GM19324 (cell line): ENCODE measurements around the gene KCTD13.
"Not testable (repeated sequence)": the region's sequence is repeated elsewhere in the genome, so short reads cannot be mapped to it uniquely, and the experiment has no call there.

Experiments used
- ATAC-seq: cut with Tn5 transposase; IDR thresholded peaks from one replicate; pipeline ENCODE4 v1.9.1; 2021; ENCODE audit warnings: mild to moderate bottlenecking, moderate library complexity; ENCODE audit not compliant: unreplicated experiment, low FRiP score

KCTD13 gene

DNA sequence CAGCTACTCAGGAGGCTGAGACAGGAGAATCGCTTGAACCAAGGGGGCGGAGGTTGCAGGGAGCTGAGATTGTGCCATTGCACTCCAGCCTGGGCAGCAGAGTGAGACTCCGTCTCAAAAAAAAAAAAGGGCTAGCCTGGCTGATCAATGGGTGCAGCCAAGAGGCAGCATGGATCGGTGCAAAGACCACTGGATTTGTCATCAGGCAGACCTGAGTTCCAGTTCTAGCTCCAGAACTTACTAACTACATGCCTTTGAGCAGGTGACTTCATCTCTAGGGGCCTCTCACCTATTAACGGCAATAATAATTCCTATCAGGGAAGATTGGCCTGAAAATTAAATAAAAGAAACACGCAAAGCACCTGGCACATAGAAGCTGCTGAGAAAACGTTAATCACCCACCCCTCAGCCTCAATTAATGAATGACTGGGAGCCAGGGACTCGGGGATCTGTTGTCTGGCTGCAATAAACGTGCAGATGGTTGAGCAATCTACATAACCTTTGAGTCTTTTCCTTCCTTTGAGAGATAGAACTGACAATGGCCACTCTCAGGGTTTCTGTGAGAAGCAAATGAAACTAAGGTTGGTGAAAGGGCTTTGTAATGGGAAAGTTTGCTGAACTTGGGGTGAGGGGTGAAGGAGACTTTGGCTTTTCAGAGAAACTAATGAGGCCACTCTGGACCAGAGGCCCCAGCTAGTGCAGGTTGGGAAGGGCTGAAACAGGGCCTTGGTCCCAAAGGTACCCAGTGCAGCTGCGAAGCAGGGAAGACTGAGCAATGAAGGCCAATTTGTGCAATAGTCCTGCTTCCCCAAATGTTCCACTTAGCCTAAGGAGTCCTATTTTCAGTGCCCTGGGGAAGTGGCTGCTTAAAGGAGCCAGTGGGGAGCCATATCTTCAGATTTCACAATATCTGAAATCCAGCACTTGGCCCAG is 34.2 kb downstream of the KCTD13 start:
- ATAC-seq = no peak

DNA sequence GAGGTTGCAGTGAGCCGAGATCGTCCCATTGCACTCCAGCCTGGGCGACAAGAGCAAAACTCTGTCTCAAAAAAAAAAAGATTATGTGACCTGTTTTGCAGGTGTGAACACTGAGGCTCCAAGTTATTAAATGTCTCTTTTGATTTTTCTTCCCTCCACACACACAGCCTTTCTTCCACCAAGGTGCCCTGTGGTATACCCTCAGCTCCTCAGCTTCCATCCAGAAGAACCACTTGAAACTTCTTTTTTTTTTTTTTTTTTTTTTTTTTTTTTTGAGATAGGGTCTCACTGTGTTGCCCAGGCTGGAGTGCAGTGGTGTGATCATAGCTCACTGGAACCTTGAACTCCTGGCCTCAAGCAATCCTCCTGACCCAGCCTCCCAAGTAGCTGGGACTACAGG is 36.7 kb downstream of the KCTD13 start:
- ATAC-seq = not testable (repeated sequence)

DNA sequence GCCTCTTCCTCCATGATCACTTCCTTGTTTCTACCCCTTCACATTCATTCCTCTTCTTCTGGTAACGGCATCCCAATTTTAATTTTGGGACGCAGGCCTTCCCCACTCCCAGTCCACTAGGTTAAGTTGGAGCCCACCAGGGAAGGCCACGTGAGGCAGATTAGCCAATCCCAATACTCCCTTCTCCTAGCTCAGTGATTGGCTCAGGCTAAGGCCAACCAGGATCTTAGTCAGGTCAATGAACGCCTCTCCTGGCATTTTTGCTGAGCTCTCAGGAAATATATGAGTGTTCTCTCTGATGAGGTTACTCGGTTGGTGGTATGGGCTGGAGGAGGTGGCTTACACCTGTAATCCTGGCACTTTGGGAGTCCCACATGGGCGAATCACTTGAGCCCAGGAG is 42.0 kb downstream of the KCTD13 start:
- ATAC-seq = no peak

DNA sequence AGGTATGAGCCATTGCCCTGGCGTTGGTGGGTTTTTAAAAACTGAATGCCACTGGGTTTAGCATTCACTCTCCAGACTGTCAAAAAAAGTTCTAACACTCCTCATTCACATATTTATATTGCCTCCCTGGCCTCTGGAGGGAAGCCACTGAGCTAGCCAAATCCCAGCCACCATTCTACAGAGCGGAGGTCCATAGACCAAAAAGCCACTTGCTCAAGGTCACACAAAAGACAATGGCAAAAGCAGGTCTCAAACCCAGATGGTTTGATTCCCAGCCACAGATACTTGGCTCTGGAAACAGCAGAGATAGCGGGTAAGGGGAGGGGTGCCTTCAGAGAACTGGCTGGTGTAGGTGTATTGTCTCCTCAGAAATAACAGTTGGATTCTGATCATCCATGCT is 45.0 kb downstream of the KCTD13 start:
- no peak for ATAC-seq

DNA sequence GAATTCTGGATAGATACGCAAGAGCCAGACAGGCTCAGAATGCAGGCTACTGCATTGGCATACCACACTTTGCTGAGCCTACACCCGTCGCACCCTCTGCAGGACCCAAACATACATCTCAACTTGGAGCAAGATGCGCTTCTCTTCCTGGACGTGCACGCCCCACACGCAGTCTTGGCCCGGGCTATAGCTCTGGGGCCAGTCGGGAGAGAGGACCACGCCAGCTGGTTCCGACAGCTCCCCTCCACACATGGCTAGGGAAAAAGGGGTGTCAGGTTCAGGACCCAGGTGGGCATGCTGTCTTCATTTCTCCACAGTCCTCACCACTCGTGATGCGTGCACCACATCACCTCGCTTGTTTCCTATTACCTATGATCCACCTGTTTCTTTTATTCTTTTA is 47.9 kb downstream of the KCTD13 start:
- no peak for ATAC-seq

DNA sequence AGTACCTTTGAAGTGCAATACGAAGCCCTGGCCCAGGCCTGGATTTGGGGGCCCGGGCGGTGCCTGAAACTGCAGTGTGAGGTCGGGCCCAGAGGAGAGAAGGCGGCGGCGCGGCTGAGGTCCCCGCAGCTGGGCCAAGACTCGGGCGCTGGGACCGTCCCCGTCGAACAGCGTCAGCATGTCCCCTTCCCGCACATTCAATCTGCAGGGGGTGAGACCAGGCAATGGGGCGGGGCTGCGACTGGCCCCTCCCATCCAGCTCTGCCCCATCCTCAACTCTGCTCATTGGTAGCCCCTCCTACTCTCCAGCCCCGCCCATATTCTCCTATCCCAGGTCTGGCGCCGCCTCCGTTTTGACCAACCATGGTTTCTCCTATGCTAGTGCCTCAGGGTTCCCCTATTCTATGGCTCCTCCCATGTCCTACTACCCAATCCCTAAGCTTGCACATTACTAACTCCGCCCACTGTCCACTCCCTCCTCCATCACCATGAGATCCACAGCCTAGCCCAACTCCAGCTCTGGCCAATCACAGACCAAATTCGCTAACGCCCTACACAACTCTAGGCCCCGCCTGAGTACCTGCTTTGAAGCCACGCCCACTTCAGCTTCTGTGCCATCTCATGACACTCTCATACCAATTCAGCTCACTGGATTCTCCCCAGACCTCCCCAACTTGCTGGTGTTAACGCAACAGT is 48.6 kb downstream of the KCTD13 start:
- ATAC-seq = no peak

DNA sequence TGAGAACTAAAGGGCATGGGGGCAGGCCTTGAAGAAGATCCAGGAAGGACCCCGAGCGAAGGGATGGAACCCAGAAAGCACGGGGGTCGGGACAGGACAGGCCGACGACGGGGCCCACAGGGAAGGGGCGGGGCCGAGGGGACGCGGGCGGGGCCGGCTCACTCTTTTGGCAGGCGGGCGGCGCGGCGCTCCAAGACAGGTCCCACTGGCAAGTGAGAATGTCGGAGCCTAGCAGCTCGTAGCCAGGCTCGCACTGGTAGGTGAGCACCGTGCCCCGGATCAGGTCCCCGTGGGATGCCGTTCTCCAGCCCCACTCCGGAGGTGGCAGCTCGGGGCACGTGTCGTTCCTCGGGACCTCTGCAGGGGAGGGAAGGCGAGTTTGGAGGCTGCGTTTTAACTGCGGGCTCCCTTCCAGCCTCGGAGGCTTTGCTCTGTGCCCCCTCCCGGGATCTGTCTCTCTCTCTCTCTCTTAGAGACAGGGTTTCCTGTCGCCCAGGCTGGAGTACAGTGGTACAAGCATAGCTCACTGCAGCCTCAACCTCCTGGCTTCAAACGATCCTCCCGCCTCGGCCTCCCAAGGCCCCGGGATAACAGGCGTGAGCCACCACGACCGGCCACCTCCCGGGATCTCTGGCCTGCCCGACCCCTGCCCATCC is 49.3 kb downstream of the KCTD13 start:
- ATAC-seq = no peak

DNA sequence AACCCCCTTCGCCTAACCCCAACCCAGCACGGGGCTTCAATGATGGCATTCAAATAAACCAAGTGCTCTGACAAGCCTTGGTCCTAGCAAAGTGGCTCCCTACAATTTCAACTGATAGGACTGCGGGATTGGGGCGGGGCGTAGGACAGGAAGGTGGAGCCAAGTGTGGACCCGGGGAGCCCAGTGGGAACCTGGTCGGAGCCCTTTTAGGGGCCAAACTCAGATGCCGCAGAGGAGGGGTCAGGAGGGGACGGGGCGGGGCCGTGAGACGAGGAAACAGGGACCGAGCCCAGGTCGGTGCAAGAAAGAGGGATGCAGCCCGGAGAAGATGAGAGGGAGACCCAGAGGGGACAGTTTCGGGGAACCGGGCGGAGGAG is 49.8 kb downstream of the KCTD13 start:
- ATAC-seq = no peak

DNA sequence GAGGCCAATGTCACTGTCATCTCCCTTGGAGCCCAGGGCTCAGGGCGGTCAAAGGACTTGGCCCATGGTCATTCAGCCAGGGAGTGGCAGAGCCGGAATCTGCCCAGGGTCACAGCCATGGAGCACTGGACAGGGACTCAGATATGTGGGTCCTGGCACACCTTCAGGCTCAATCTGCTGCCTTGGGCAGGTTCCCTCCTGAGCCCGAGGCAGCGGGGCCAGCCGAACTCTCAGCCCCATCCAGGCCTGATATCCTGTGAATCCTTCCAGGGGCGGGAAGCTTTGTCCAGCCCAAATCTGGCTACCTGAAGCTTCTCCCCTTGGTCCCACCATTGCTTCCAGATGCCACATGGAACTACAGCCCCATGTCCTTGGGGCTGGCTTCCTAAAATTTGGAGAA is 50.8 kb downstream of the KCTD13 start:
- ATAC-seq = no peak

DNA sequence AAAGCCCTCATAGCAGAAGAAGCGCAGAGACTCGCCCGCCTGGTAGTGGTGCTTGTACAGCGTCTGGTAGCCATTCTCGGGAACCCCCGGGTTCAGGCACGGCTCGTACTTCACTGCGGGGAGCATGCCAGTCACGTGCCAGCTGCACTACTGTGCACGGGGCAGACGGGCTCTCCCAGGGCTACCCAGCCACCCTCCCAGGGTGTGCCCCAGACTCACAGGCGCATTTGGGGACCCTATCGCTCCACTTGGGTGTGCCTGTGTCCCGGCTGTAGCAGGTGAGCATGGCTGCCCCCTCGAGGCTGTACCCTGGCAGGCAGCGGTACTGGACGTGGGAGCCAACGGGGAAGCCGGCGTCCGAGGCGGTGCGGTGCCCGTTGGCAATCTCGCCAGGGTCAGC is 52.7 kb downstream of the KCTD13 start:
- ATAC-seq = no peak

DNA sequence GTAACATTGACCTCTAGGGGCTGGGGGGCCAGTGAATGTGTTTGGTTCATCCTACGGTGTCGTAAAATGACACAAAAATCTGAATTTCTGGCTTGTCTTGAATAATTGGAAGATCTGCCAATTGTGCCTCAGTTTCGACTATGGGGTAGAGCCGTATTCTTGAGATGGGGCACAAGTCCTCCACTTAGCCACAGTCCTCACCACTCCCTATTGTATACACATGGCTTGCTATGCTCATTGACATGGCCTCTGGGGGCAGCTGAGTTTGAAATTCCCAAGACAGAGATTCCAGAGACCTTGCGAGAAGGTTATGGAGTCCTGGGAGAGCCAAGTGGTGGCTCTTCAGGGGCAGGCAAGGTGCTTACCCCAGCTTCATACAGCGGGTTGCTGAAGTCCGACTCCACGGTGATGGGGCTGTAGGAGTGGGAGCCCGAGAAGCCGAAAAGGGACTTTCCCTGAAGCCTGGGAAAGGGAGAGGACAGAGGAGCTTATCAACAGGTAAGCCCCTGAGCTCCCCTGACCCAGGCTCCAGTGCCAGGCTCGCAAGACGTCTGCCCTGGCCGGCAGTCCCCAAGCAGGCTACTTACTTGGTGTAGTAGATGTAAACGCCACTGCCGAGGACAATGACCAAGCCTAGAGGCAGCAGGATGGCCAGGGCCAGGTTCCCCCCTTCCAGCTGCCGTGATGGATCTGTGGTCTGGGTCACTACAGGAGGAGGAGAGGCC is 54.0 kb downstream of the KCTD13 start:
- ATAC-seq = no peak

DNA sequence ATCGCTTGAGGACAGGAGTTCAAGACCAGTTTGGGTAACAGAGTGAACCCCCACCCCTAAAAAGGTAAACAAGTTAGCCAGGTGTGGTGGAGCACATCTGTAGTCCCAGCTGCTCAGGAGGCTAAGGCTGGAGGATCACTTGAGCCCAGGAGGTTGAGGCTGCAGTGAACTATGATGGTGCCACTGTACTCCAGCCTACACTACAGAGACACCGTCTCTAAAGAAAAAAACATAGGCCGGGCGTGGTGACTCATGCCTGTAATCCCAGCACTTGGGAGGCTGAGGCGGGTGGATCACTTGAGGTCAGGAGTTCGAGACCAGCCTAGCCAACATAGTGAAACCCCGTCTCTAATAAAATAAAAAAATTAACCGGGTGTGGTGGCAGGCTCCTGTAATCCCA is 57.0 kb downstream of the KCTD13 start:
- ATAC-seq = not testable (repeated sequence)

DNA sequence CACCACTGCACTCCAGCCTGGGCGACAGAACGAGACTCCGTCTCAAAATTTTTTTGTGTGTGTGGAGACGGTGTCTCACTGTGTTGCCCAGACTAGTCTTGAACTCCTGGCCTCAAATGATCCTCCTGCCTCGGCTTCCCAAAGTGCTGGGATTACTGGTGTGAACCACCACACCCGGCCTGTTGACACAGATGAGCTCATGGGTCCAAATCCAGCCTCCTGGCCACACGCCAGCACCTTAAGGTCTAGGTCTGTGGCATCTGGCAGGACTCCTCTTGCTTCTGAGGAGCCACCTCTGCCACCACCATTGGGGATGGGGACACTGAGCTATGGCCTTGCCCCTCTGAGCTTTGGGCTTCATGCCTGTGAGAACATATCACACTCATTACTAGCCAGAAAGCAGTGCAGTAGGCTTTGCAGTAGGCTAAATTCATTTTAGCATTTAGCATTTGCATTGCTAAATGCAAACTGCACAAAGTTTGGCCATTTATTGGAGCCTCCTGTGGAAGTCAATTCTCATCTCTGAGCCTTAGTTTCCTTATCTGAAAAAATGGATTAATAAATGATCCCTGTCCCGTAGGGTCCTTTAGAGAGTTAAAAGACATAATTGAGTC is 57.5 kb downstream of the KCTD13 start:
- ATAC-seq = no peak

DNA sequence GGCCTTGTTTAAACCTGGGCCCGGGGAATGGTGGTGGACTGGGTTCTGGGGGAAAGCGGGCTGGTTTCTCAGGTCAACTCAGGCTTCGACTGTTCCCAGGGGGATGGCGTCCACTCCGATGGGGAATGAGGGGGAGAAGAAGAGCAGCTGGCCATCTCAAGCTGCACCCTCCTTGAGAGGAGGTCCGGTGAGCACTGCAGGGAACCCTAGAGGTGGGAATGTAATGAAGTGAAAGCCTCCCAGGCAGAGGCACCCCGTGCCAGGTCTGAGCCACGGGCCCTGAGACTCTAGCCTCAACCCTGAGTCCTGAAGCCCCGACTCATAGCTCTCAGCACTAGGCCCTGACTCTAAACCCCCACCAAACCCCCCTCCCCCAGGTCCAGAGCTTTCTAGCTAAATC is 61.8 kb downstream of the KCTD13 start:
- no peak for ATAC-seq

DNA sequence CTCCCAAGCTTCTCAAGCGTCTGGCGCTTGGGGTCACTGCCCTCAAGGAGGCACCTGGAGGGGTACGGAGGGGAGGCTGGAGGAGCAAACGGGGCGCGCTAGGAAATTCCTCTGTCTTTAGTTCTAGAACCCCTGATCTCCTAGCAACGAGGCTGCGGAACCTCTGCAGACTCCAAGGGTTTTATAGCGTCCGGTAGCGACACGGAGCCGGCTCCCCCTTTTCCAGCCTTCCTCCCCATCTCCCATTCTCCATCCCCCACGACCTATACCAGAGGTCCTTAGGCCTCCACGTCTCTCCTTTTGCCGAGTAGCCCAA is 62.4 kb downstream of the KCTD13 start:
- ATAC-seq = no peak

DNA sequence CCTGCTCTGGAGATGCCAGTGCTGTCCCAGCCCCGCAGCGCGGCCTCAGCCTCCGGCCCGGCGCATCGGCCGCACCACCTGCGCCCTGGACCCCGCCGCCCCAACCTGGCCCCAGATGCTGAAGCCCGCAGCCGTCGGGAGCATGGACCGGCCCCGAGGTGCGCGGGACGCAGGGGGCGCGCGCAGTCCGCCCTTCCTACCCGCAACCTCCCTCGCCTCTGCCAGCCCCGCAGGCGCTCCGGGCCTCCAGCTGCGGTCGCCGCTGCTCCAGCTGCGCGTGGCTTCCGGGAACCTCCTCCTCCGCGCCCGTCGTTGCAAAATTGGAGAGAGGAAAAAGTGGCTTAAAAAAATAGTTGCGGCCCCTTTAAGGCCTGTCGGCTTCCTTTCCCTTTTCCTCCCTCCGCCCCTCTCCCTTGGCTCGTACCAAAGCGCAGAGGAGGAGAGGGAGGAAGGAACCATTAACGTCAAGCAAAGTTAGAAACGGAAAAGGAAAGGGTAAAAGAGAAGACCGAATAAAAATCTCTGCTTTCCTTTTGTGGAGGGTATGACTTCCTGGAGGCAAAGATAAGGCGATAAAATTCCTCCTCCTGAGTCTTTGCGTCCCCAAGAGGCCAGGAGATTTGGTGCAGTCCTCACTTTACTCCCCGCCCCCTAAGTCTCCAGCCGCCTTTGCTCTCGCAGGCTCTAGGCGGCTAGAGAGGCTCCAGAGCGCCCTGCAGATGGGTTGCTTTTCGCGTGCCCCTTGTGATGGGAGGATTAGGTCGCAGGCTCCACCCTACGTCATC is 63.0 kb downstream of the KCTD13 start, which contains the start of gene CDIPT:
CDIPT (minus strand) TSS at position 343 of the 785 bp plus-strand sequence. CDS start 369 bp downstream, outside the sequence.
- ATAC-seq = peak; percentile 92

DNA sequence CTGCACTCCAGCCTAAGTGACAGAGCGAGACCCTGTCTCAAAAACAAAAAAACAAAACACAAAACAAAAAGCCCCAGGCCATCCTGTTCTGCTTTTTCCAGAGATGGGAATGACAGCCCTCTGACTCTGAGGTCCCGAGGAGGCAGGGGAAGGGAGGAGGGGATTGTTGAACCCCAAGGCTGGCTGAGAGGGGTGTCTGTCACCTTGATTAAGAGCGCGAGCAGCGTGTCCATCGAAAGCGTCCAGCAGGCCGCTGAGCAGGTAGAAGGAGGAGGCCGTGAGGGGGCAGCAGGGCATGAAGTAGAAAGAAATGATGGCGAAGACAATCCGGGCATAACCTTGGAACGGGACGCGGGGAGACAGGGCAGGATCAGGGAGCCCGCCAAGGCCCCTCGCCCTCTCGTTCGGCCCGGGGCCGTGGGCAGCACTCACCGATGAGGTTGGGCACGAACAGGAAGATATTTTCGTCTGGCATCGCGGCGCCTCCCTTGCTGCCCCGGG is 63.6 kb downstream of the KCTD13 start:
- ATAC-seq = no peak

DNA sequence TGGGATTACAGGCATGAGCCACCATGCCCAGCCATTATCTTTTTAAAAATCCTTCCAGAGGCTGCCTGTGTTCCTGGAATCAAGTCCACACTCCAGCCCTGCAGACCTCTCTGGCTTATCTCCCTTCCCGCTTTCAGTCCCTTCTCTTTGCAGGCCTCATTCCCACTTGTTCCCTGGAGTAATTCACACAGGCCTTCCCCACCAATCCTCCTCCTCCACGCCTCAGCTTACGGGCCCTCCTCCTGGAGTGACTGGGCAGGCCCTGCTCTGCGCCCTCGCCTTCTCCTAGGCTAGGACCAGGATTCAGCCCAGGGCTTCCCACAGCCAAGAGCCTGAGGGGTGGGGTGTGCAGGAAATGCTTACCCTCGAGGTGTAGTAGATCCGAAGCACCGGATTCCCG is 65.8 kb downstream of the KCTD13 start:
- no peak for ATAC-seq

DNA sequence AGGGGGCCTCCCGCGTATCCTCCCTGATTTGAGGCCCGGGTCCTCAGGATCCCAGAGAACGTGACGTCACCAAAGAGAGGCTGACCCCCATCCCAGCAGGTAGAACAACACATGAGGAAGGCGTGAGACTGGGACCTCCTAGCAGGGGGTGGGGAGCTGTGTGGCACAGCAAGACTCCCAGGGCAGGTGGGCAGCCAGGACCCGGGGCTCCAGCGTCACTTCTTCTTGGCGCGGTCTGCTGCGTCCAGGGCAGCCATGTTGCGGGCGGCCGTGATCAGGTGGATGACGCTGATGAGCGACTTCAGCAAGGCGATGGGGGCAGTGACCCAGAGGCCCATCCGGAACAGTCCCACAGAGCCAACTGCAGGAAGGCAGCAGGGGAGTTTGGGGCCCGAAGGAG is 67.1 kb downstream of the KCTD13 start:
- ATAC-seq = no peak
